SU-DHL-6 (cell line): ENCODE results near the gene BABAM1.

Experiments used
- H2AFZ ChIP-seq: fragments of 200-600 bp; sonication (generic); 2 replicates; pipeline ENCODE4 v1.6.1; 2014; ENCODE audit warnings: low read depth, mild to moderate bottlenecking, moderate library complexity, mixed read lengths, antibody characterized with exemption, low read length; ENCODE audit not compliant: severe bottlenecking
- H3F3A ChIP-seq: fragments of 200-600 bp; shearing (Covaris generic); 2 replicates; pipeline ENCODE4 v1.6.0; 2016; ENCODE audit warnings: antibody characterized with exemption, mild to moderate bottlenecking; ENCODE audit not compliant: insufficient read depth
- H3K27ac ChIP-seq: fragments of 200-600 bp; sonication (generic); 2 replicates; pipeline ENCODE4 v1.5.1; 2016; ENCODE audit warnings: low read depth, mild to moderate bottlenecking, low read length, moderate library complexity, mixed read lengths
- H3K27me3 ChIP-seq: fragments of 200-600 bp; sonication (generic), shearing (Covaris generic); 2 replicates; pipeline ENCODE4 v1.6.0; 2014; ENCODE audit warnings: mild to moderate bottlenecking, low read length
- H3K36me3 ChIP-seq: fragments of 200-600 bp; sonication (generic); 2 replicates; pipeline ENCODE4 v1.6.1; 2014; ENCODE audit warnings: mild to moderate bottlenecking, low read length, mixed read lengths
- H3K4me2 ChIP-seq: fragments of 300-600, 200-600 bp; shearing (Covaris generic), sonication (generic); 2 replicates; pipeline ENCODE4 v1.6.0; 2014; ENCODE audit warnings: low read length, low read depth, mild to moderate bottlenecking; ENCODE audit not compliant: poor library complexity, severe bottlenecking
- H3K4me3 ChIP-seq: fragments of 200-600 bp; sonication (generic); 2 replicates; pipeline ENCODE4 v1.5.1; 2014; ENCODE audit warnings: antibody characterized with exemption, low read length, mild to moderate bottlenecking, mixed read lengths; ENCODE audit not compliant: insufficient read depth, poor library complexity, severe bottlenecking
- H3K79me2 ChIP-seq: fragments of 200-600 bp; sonication (generic); 2 replicates; pipeline ENCODE4 v1.6.1; 2014; ENCODE audit warnings: mild to moderate bottlenecking, low read length, moderate library complexity; ENCODE audit not compliant: insufficient read depth
- H3K9ac ChIP-seq: fragments of 200-600 bp; sonication (generic); 2 replicates; pipeline ENCODE4 v1.7.0; 2014; ENCODE audit warnings: mild to moderate bottlenecking, low read length
- H3K9me2 ChIP-seq: fragments of 200-600 bp; sonication (generic); replicated peaks from 2 replicates; pipeline ENCODE4 v1.6.1; 2014; ENCODE audit warnings: low read length; ENCODE audit not compliant: insufficient read depth
- H3K9me3 ChIP-seq: fragments of 200-600 bp; sonication (generic); 2 replicates; pipeline ENCODE4 v1.6.1; 2014; ENCODE audit warnings: low read length, mixed read lengths; ENCODE audit not compliant: insufficient read depth
- H4K20me1 ChIP-seq: fragments of 200-600 bp; sonication (generic); 2 replicates; pipeline ENCODE4 v1.6.1; 2014; ENCODE audit warnings: low read depth, mild to moderate bottlenecking, antibody characterized with exemption, low read length, moderate library complexity, mixed read lengths
- EZH2phosphoT487 ChIP-seq: fragments of 200-600 bp; sonication (generic), shearing (Covaris generic); conservative IDR thresholded peaks from 2 replicates; pipeline ENCODE4 v1.6.1; 2018; ENCODE audit warnings: mild to moderate bottlenecking, antibody characterized with exemption, low read length, moderate library complexity, mixed read lengths
- TF ChIP-seq, protein P1 (sequence below): fragments of 200-600 bp; sonication (generic); IDR thresholded peaks from one replicate; pipeline ENCODE4 v1.5.1; 2017; ENCODE audit warnings: antibody characterized with exemption, mild to moderate bottlenecking, low read length, moderate library complexity; ENCODE audit not compliant: insufficient read depth, poor library complexity, severe bottlenecking

BABAM1 gene

GRCh38 chr19:17305517-17306284 is 38.5 kb downstream of the BABAM1 start, which contains the start of gene MRPL34:
MRPL34 (plus strand) TSS chr19:17305872; CDS start chr19:17305893, 21 bp downstream.
- Histone ChIP-seq H3K4me3 (peak within 1 kb of the TSS; percentile 91), H3K4me2 (peak within 1 kb of the TSS; percentile 100), H4K20me1 (no peaks in the 10 kb centered on the region), H3K9me3 (no peaks in the 10 kb centered on the region), H3K79me2 (peaks cover 21% of the 10 kb centered on the region), H2AFZ (peak within 1 kb of the TSS; percentile 57), H3K36me3 (no peaks in the 10 kb centered on the region), H3K27me3 (no peaks in the 10 kb centered on the region), H3F3A (peaks cover 25% of the 10 kb centered on the region), H3K9me2 (no peaks in the 10 kb centered on the region), H3K27ac (peak within 1 kb of the TSS; percentile 87), H3K9ac (peak within 1 kb of the TSS; percentile 87)
- TF ChIP-seq, protein P1, sequence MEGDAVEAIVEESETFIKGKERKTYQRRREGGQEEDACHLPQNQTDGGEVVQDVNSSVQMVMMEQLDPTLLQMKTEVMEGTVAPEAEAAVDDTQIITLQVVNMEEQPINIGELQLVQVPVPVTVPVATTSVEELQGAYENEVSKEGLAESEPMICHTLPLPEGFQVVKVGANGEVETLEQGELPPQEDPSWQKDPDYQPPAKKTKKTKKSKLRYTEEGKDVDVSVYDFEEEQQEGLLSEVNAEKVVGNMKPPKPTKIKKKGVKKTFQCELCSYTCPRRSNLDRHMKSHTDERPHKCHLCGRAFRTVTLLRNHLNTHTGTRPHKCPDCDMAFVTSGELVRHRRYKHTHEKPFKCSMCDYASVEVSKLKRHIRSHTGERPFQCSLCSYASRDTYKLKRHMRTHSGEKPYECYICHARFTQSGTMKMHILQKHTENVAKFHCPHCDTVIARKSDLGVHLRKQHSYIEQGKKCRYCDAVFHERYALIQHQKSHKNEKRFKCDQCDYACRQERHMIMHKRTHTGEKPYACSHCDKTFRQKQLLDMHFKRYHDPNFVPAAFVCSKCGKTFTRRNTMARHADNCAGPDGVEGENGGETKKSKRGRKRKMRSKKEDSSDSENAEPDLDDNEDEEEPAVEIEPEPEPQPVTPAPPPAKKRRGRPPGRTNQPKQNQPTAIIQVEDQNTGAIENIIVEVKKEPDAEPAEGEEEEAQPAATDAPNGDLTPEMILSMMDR, result peak; percentile 58
- no peak for TF ChIP-seq EZH2phosphoT487

GRCh38 chr19:17306285-17306714 is 39.1 kb downstream of the BABAM1 start:
- Histone ChIP-seq H3K36me3 (no peaks in the 10 kb centered on the region), H3K79me2 (peaks cover 27% of the 10 kb centered on the region), H3K4me3 (peak overlapping the region; percentile 91), H4K20me1 (no peaks in the 10 kb centered on the region), H3K27me3 (no peaks in the 10 kb centered on the region), H3F3A (peaks cover 25% of the 10 kb centered on the region), H3K9ac (peak overlapping the region; percentile 87), H3K27ac (peak overlapping the region; percentile 87), H3K9me2 (no peaks in the 10 kb centered on the region), H3K4me2 (peak overlapping the region; percentile 100), H3K9me3 (no peaks in the 10 kb centered on the region), H2AFZ (peak overlapping the region; percentile 57)
- TF ChIP-seq EZH2phosphoT487, result no peak
- TF ChIP-seq, protein P1, result no peak

- no peak for TF ChIP-seq EZH2phosphoT487
- TF ChIP-seq, protein P1, result no peak
- H3K4me3 ChIP-seq, result no peak overlapping the region
- H3K4me2 ChIP-seq, result no peak overlapping the region
- H3K36me3 ChIP-seq, result no peaks in the 10 kb centered on the region
- no peaks in the 10 kb centered on the region for H3K9me3 ChIP-seq
- H3F3A ChIP-seq, result peaks cover 16% of the 10 kb centered on the region
- no peaks in the 10 kb centered on the region for H3K9me2 ChIP-seq
- H2AFZ ChIP-seq, result no peak overlapping the region
- H3K9ac ChIP-seq, result no peak overlapping the region
- no peaks in the 10 kb centered on the region for H4K20me1 ChIP-seq
- H3K79me2 ChIP-seq, result peaks cover 42% of the 10 kb centered on the region
- no peak overlapping the region for H3K27ac ChIP-seq
- H3K27me3 ChIP-seq, result no peaks in the 10 kb centered on the region
Observed at GRCh38 chr19:17307876-17308377, 40.7 kb downstream of the BABAM1 start.
